ENCODE measurements around the gene TMEM45B.

DNA sequence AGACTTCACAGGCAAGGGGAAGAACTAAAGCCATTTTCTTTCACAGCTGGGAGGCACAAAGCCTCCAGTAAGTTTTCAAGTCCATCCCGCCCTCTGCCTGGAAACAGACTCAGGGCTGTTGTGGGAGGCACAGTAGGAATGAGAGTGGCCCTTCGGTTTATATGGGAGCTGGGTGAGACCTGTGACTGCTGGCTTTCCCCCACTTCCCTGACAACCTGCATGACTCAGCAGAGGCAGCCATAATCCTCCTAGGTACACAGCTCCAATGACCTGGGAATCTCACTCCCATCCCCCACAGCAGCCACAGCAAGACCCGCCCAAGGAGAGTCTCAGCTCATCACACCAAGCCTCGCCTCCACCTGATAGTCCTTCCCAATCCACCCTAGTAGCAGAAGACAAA, 12.1 kb upstream of the TMEM45B start:
- TF ChIP-seq, protein P1, sequence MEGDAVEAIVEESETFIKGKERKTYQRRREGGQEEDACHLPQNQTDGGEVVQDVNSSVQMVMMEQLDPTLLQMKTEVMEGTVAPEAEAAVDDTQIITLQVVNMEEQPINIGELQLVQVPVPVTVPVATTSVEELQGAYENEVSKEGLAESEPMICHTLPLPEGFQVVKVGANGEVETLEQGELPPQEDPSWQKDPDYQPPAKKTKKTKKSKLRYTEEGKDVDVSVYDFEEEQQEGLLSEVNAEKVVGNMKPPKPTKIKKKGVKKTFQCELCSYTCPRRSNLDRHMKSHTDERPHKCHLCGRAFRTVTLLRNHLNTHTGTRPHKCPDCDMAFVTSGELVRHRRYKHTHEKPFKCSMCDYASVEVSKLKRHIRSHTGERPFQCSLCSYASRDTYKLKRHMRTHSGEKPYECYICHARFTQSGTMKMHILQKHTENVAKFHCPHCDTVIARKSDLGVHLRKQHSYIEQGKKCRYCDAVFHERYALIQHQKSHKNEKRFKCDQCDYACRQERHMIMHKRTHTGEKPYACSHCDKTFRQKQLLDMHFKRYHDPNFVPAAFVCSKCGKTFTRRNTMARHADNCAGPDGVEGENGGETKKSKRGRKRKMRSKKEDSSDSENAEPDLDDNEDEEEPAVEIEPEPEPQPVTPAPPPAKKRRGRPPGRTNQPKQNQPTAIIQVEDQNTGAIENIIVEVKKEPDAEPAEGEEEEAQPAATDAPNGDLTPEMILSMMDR (IDR thresholded peaks at IDR 0.05) = no peak
- TF ChIP-seq POLR2A (IDR thresholded peaks at IDR 0.05) (no peak), POLR2AphosphoS5 (IDR thresholded peaks at IDR 0.05) (no peak)

Data from gastroesophageal sphincter (tissue), 3 donors.